SK-N-SH treated with all-trans-retinoic acid at 6 μM for 48 hours (cell line): ENCODE data around the gene SMIM13.

Source experiments
- CREB5 ChIP-seq: fragments of 250-450 bp; sonication (Bioruptor Pico); IDR thresholded peaks from 2 replicates; pipeline ENCODE4 v1.5.1; 2020; ENCODE audit warnings: low read depth, mild to moderate bottlenecking, moderate library complexity
- CSDC2 ChIP-seq: fragments of 250-450 bp; sonication (Bioruptor Pico); IDR thresholded peaks from 2 replicates; pipeline ENCODE4 v1.5.0; 2020; ENCODE audit warnings: mild to moderate bottlenecking, moderate library complexity
- ESRRG ChIP-seq: fragments of 250-450 bp; sonication (Bioruptor Pico); IDR thresholded peaks from 2 replicates; pipeline ENCODE4 v1.6.1; 2021; ENCODE audit warnings: mild to moderate bottlenecking
- GLIS3 ChIP-seq: fragments of 250-450 bp; sonication (Bioruptor Pico); IDR thresholded peaks from 2 replicates; pipeline ENCODE4 v1.5.0; 2020; ENCODE audit warnings: mild to moderate bottlenecking, moderate library complexity
- OSR1 ChIP-seq: fragments of 250-450 bp; sonication (Bioruptor Pico); IDR thresholded peaks from 2 replicates; pipeline ENCODE4 v1.8.0; 2022; ENCODE audit warnings: moderate library complexity, mild to moderate bottlenecking, inconsistent platforms
- PATZ1 ChIP-seq: fragments of 250-450 bp; sonication (Bioruptor Pico); IDR thresholded peaks from 2 replicates; pipeline ENCODE4 v1.8.0; 2020; ENCODE audit warnings: mild to moderate bottlenecking, moderate library complexity, borderline replicate concordance
- PPARA ChIP-seq: fragments of 250-450 bp; sonication (Bioruptor Pico); IDR thresholded peaks from 2 replicates; pipeline ENCODE4 v1.5.0; 2020; ENCODE audit warnings: mild to moderate bottlenecking, borderline replicate concordance
- RARB ChIP-seq: fragments of 250-450 bp; sonication (Bioruptor Pico); IDR thresholded peaks from 2 replicates; pipeline ENCODE4 v1.8.0; 2021; ENCODE audit warnings: mild to moderate bottlenecking, moderate library complexity
- SNAI2 ChIP-seq: fragments of 250-450 bp; sonication (Bioruptor Pico); IDR thresholded peaks from 2 replicates; pipeline ENCODE4 v1.5.0; 2020; ENCODE audit warnings: mild to moderate bottlenecking, moderate library complexity
- TSHZ2 ChIP-seq: fragments of 250-450 bp; sonication (Bioruptor Pico); IDR thresholded peaks from 2 replicates; pipeline ENCODE4 v1.5.0; 2020; ENCODE audit warnings: mild to moderate bottlenecking, moderate library complexity
- ZC3H10 ChIP-seq: fragments of 250-450 bp; sonication (Bioruptor Pico); IDR thresholded peaks from 2 replicates; pipeline ENCODE4 v1.5.1; 2021; ENCODE audit warnings: mild to moderate bottlenecking, moderate library complexity
- ZFP3 ChIP-seq: fragments of 250-450 bp; sonication (Bioruptor Pico); IDR thresholded peaks from 2 replicates; pipeline ENCODE4 v1.5.0; 2020; ENCODE audit warnings: mild to moderate bottlenecking, moderate library complexity
- ZFP30 ChIP-seq: fragments of 450-650 bp; formaldehyde crosslinking; IDR thresholded peaks from 2 replicates; pipeline ENCODE4 v1.5.0; 2022; ENCODE audit warnings: mild to moderate bottlenecking, moderate library complexity
- ZNF70 ChIP-seq: fragments of 450-650 bp; formaldehyde crosslinking; IDR thresholded peaks from 2 replicates; pipeline ENCODE4 v1.5.0; 2020; ENCODE audit warnings: mild to moderate bottlenecking, moderate library complexity

GRCh38 chr6:11183761-11184362 lies 90.2 kb downstream of the SMIM13 start:
- TF ChIP-seq ZC3H10 (CRISPR knock-in tag) (no peak), PATZ1 (CRISPR knock-in tag) (no peak), CREB5 (CRISPR knock-in tag) (no peak), OSR1 (CRISPR knock-in tag) (no peak), GLIS3 (no peak), TSHZ2 (CRISPR knock-in tag) (no peak), RARB (no peak), PPARA (CRISPR knock-in tag) (no peak), SNAI2 (CRISPR knock-in tag) (no peak), ZFP3 (CRISPR knock-in tag) (no peak), ZFP30 (CRISPR knock-in tag) (no peak), ZNF70 (CRISPR knock-in tag) (no peak), ESRRG (CRISPR knock-in tag) (no peak), CSDC2 (CRISPR knock-in tag) (no peak)
